Activated T-helper 2 cell treated with anti-CD3 and anti-CD28 coated beads, Interferon-gamma antibody, Interleukin-2, Interleukin-4, amounts not matched to agents 10 μg/mL and 5 μg/mL and 100 μg/mL, durations not matched to agents 14 hours and 24 hours and 36 hours (primary cell): ENCODE measurements around the gene POU2F3. TPM values are rescaled to one million over a fixed set of nuclear protein-coding genes. Genes with fewer than 3 reads are reported as not detected.
"Not testable (repeated sequence)": the region's sequence is repeated elsewhere in the genome, so short reads cannot be mapped to it uniquely, and the experiment has no call there.

Source experiments
- DNase-seq: peaks from one replicate; pipeline ENCODE4 v3.0.0; 2021; ENCODE audit warnings: low spot score
- H3K27ac Mint-ChIP-seq: one replicate; pipeline ENCODE4 v1.8.0; 2021; ENCODE audit warnings: mixed read lengths
- H3K27me3 Mint-ChIP-seq: one replicate; pipeline ENCODE4 v1.8.0; 2021; ENCODE audit warnings: low read depth, mixed read lengths
- H3K36me3 Mint-ChIP-seq: one replicate; pipeline ENCODE4 v1.8.0; 2021; ENCODE audit warnings: low read depth, mixed read lengths
- H3K4me1 Mint-ChIP-seq: one replicate; pipeline ENCODE4 v1.8.0; 2021; ENCODE audit warnings: low read depth, mixed read lengths
- H3K4me3 Mint-ChIP-seq: one replicate; pipeline ENCODE4 v1.8.0; 2021; ENCODE audit warnings: low read depth, mild to moderate bottlenecking, moderate library complexity, mixed read lengths
- H3K9me3 Mint-ChIP-seq: one replicate; pipeline ENCODE4 v1.8.0; 2021; ENCODE audit warnings: mixed read lengths
- intact Hi-C: fragments of 100-400 bp; cut with micrococcal nuclease; formaldehyde crosslinking; loops from one replicate; pipeline ENCODE4 v1.15.1; 2023
- total RNA-seq: library from RNA; stranded (reverse); gene quantifications from 2 replicates; pipeline ENCODE4 v1.2.3, GENCODE V29; 2022

Gene POU2F3
- total RNA-seq, 1 donor from 2014 or later = not detected

GRCh38 chr11:120272303-120272702 is 32.4 kb downstream of the POU2F3 start:
- Mint-ChIP-seq H3K27ac (no peak overlapping the region), H3K9me3 (no peaks in the 10 kb centered on the region), H3K4me1 (no peaks in the 10 kb centered on the region), H3K27me3 (peaks cover 27% of the 10 kb centered on the region), H3K36me3 (no peaks in the 10 kb centered on the region), H3K4me3 (no peak overlapping the region)
- DNase-seq = no peak
- intact Hi-C loops = no loop called here

GRCh38 chr11:120273432-120273831 is 33.5 kb downstream of the POU2F3 start:
- no peak overlapping the region for H3K27ac Mint-ChIP-seq
- H3K27me3 Mint-ChIP-seq = peaks cover 24% of the 10 kb centered on the region
- no peak overlapping the region for H3K4me3 Mint-ChIP-seq
- intact Hi-C loops = no loop called here
- no peaks in the 10 kb centered on the region for H3K36me3 Mint-ChIP-seq
- no peaks in the 10 kb centered on the region for H3K4me1 Mint-ChIP-seq
- no peak for DNase-seq
- no peaks in the 10 kb centered on the region for H3K9me3 Mint-ChIP-seq

GRCh38 chr11:120273956-120274355 is 34.0 kb downstream of the POU2F3 start:
- peaks cover 24% of the 10 kb centered on the region for H3K27me3 Mint-ChIP-seq
- H3K4me3 Mint-ChIP-seq, H3K4me1 Mint-ChIP-seq, H3K27ac Mint-ChIP-seq, intact Hi-C loops, DNase-seq, H3K36me3 Mint-ChIP-seq, H3K9me3 Mint-ChIP-seq: not testable (repeated sequence)

GRCh38 chr11:120279502-120279901 is 39.6 kb downstream of the POU2F3 start:
- no peak overlapping the region for H3K27ac Mint-ChIP-seq
- no peak for DNase-seq
- H3K9me3 Mint-ChIP-seq = no peaks in the 10 kb centered on the region
- no peak overlapping the region for H3K4me3 Mint-ChIP-seq
- no peaks in the 10 kb centered on the region for H3K4me1 Mint-ChIP-seq
- intact Hi-C loops = no loop called here
- no peaks in the 10 kb centered on the region for H3K36me3 Mint-ChIP-seq
- peaks cover 20% of the 10 kb centered on the region for H3K27me3 Mint-ChIP-seq

GRCh38 chr11:120280600-120281051 is 40.7 kb downstream of the POU2F3 start:
- Mint-ChIP-seq H3K36me3 (no peaks in the 10 kb centered on the region), H3K9me3 (no peaks in the 10 kb centered on the region), H3K27me3 (peaks cover 14% of the 10 kb centered on the region), H3K4me3 (no peak overlapping the region), H3K27ac (no peak overlapping the region), H3K4me1 (no peaks in the 10 kb centered on the region)
- no peak for DNase-seq
- intact Hi-C loops = no loop called here

GRCh38 chr11:120281143-120281795 is 41.3 kb downstream of the POU2F3 start:
- peaks cover 14% of the 10 kb centered on the region for H3K27me3 Mint-ChIP-seq
- no peak overlapping the region for H3K27ac Mint-ChIP-seq
- no peaks in the 10 kb centered on the region for H3K36me3 Mint-ChIP-seq
- DNase-seq = no peak
- intact Hi-C loops = no loop called here
- no peak overlapping the region for H3K4me3 Mint-ChIP-seq
- no peaks in the 10 kb centered on the region for H3K9me3 Mint-ChIP-seq
- H3K4me1 Mint-ChIP-seq = no peaks in the 10 kb centered on the region

GRCh38 chr11:120283124-120283523 is 43.2 kb downstream of the POU2F3 start:
- Mint-ChIP-seq H3K27me3 (peaks cover 19% of the 10 kb centered on the region), H3K4me1 (no peaks in the 10 kb centered on the region), H3K9me3 (no peaks in the 10 kb centered on the region), H3K36me3 (no peaks in the 10 kb centered on the region), H3K27ac (no peak overlapping the region), H3K4me3 (no peak overlapping the region)
- intact Hi-C loops = no loop called here
- no peak for DNase-seq

- H3K36me3 Mint-ChIP-seq = no peaks in the 10 kb centered on the region
- H3K27me3 Mint-ChIP-seq = peaks cover 25% of the 10 kb centered on the region
- no peak for DNase-seq
- no peak overlapping the region for H3K27ac Mint-ChIP-seq
- no peaks in the 10 kb centered on the region for H3K9me3 Mint-ChIP-seq
- H3K4me1 Mint-ChIP-seq = no peaks in the 10 kb centered on the region
- intact Hi-C loops = no loop called here
- H3K4me3 Mint-ChIP-seq = no peak overlapping the region
Observed at GRCh38 chr11:120284272-120284671, 44.3 kb downstream of the POU2F3 start.

- Mint-ChIP-seq H3K27me3 (peaks cover 29% of the 10 kb centered on the region), H3K4me3 (no peak overlapping the region), H3K4me1 (no peaks in the 10 kb centered on the region), H3K27ac (no peak overlapping the region), H3K36me3 (no peaks in the 10 kb centered on the region), H3K9me3 (no peaks in the 10 kb centered on the region)
- DNase-seq = no peak
- intact Hi-C loops = no loop called here
Observed at GRCh38 chr11:120285256-120285655, 45.3 kb downstream of the POU2F3 start.

- no peak for DNase-seq
- intact Hi-C loops = no loop called here
- Mint-ChIP-seq H3K4me1 (no peaks in the 10 kb centered on the region), H3K36me3 (no peaks in the 10 kb centered on the region), H3K4me3 (no peak overlapping the region), H3K9me3 (no peaks in the 10 kb centered on the region), H3K27ac (no peak overlapping the region), H3K27me3 (peaks cover 31% of the 10 kb centered on the region)
Observed at GRCh38 chr11:120288021-120288420, 48.1 kb downstream of the POU2F3 start.

GRCh38 chr11:120289426-120289825 is 49.5 kb downstream of the POU2F3 start:
- DNase-seq = no peak
- no peaks in the 10 kb centered on the region for H3K4me1 Mint-ChIP-seq
- no peaks in the 10 kb centered on the region for H3K36me3 Mint-ChIP-seq
- H3K27me3 Mint-ChIP-seq = peaks cover 41% of the 10 kb centered on the region
- intact Hi-C loops = no loop called here
- H3K4me3 Mint-ChIP-seq = no peak overlapping the region
- H3K27ac Mint-ChIP-seq = no peak overlapping the region
- H3K9me3 Mint-ChIP-seq = no peaks in the 10 kb centered on the region

- H3K27me3 Mint-ChIP-seq = peaks cover 50% of the 10 kb centered on the region
- H3K36me3 Mint-ChIP-seq = no peaks in the 10 kb centered on the region
- DNase-seq = no peak
- no peak overlapping the region for H3K27ac Mint-ChIP-seq
- no peaks in the 10 kb centered on the region for H3K9me3 Mint-ChIP-seq
- H3K4me1 Mint-ChIP-seq = no peaks in the 10 kb centered on the region
- intact Hi-C loops = no loop called here
- H3K4me3 Mint-ChIP-seq = no peak overlapping the region
Observed at GRCh38 chr11:120290956-120291355, 51.0 kb downstream of the POU2F3 start.

- no peak for DNase-seq
- no peaks in the 10 kb centered on the region for H3K36me3 Mint-ChIP-seq
- H3K27ac Mint-ChIP-seq = no peak overlapping the region
- H3K9me3 Mint-ChIP-seq = no peaks in the 10 kb centered on the region
- intact Hi-C loops = no loop called here
- H3K4me1 Mint-ChIP-seq = no peaks in the 10 kb centered on the region
- H3K27me3 Mint-ChIP-seq = peaks cover 59% of the 10 kb centered on the region
- no peak overlapping the region for H3K4me3 Mint-ChIP-seq
Observed at GRCh38 chr11:120293038-120293800, 53.3 kb downstream of the POU2F3 start.
